ENCODE data around the gene KCNT1. TPM values are rescaled to one million over a fixed set of nuclear protein-coding genes. Genes with fewer than 3 reads are reported as not detected.

KCNT1 gene
- total RNA-seq, 3 donors from 2014 or later = not detected

DNA sequence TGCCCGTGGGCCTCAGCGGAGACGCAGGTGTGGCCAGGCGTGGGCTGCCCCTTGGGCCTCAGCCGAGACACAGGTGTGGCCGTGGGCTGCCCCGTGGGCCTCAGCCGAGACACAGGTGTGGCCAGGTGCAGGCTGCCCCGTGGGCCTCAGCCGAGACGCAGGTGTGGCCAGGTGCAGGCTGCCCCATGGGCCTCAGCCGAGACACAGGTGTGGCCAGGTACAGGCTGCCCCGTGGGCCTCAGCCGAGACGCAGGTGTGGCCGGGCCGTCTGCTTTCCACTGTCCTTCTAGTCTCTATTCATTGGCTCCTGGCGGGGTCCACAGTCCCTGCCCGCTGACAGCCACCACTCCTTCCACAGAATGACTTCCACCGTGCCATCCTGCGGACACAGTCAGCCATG, 56.1 kb downstream of the KCNT1 start:
- TF ChIP-seq, protein P1, sequence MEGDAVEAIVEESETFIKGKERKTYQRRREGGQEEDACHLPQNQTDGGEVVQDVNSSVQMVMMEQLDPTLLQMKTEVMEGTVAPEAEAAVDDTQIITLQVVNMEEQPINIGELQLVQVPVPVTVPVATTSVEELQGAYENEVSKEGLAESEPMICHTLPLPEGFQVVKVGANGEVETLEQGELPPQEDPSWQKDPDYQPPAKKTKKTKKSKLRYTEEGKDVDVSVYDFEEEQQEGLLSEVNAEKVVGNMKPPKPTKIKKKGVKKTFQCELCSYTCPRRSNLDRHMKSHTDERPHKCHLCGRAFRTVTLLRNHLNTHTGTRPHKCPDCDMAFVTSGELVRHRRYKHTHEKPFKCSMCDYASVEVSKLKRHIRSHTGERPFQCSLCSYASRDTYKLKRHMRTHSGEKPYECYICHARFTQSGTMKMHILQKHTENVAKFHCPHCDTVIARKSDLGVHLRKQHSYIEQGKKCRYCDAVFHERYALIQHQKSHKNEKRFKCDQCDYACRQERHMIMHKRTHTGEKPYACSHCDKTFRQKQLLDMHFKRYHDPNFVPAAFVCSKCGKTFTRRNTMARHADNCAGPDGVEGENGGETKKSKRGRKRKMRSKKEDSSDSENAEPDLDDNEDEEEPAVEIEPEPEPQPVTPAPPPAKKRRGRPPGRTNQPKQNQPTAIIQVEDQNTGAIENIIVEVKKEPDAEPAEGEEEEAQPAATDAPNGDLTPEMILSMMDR (IDR thresholded peaks at IDR 0.05) = no peak
- TF ChIP-seq POLR2A (IDR thresholded peaks at IDR 0.05) (no peak), POLR2AphosphoS5 (IDR thresholded peaks at IDR 0.05) (no peak)
- intact Hi-C loops (cut with DNase I; ENCODE audit: low total_unique reads) = no loop called here
- H3K36me3 ChIP-seq = no peaks in the 10 kb centered on the region
- peaks cover 0 to 24% of the 10 kb centered on the region in 2 donors for H3K27me3 ChIP-seq
- H3K4me1 ChIP-seq = no peaks in the 10 kb centered on the region
- H3K9me3 ChIP-seq = peaks cover 0 to 4% of the 10 kb centered on the region in 2 donors
- DNase-seq (ENCODE audit: low spot score in 2 of 2) = no peak
- H3K27ac ChIP-seq = no peak overlapping the region
- H3K4me3 ChIP-seq = no peak overlapping the region

DNA sequence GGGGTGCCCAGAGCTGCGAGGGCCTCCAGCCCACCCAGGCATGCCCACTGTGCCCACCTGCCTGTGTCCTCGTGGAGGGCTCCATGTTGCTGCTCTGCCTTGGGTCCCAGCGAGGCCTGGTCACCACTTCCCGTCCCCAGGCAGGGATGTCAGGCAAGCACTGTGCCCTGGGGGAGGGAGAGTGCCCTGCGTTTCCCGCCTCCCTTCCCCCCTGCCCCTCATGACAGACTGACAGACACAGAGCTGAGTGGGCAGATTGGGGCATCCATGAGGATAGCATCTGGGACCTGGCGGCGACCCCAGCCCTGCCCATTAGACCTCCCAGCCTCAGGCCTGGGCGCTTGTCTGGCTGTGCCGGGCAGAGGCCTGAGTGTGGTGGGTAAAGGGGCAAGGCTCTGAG, 56.9 kb downstream of the KCNT1 start:
- no peaks in the 10 kb centered on the region for H3K36me3 ChIP-seq
- intact Hi-C loops (cut with DNase I; ENCODE audit: low total_unique reads) = no loop called here
- peaks cover 0 to 29% of the 10 kb centered on the region in 2 donors for H3K27me3 ChIP-seq
- no peak for DNase-seq (ENCODE audit: low spot score in 2 of 2)
- no peaks in the 10 kb centered on the region for H3K4me1 ChIP-seq
- H3K4me3 ChIP-seq = no peak overlapping the region
- TF ChIP-seq, protein P1 (IDR thresholded peaks at IDR 0.05) = no peak
- TF ChIP-seq POLR2AphosphoS5 (IDR thresholded peaks at IDR 0.05) (no peak), POLR2A (IDR thresholded peaks at IDR 0.05) (no peak)
- peaks cover 0 to 4% of the 10 kb centered on the region in 2 donors for H3K9me3 ChIP-seq
- H3K27ac ChIP-seq = no peak overlapping the region

DNA sequence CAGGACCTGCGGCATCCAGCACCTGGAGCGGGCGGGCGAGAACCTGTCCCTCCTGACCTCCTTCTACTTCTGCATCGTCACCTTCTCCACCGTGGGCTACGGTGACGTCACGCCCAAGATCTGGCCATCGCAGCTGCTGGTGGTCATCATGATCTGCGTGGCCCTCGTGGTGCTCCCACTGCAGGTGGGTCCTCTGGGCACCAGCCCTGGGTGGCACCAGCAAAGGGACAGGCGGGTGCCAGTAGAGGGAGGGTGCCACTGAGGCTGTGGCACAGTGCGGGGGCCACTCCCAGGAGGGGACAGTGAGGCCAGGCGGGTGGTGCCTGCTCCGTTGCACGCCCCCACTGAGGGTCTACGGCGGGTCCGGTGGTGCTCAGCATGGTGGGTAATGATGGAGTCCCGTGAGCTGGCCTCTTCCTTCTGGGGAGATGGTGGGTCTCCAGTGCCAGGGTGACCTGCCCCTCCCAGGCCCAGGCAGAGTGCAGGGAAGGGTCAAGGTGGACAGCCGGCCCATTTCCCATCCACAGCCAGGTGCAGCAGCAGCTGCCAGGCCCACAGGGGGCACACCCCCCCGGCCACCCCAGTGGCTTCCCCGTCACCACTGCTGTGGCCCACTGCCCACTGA, 57.8 kb downstream of the KCNT1 start:
- peaks cover 0 to 4% of the 10 kb centered on the region in 2 donors for H3K9me3 ChIP-seq
- no peaks in the 10 kb centered on the region for H3K36me3 ChIP-seq
- H3K4me3 ChIP-seq = no peak overlapping the region
- DNase-seq (ENCODE audit: low spot score in 2 of 2) = no peak
- TF ChIP-seq POLR2AphosphoS5 (IDR thresholded peaks at IDR 0.05) (no peak), POLR2A (IDR thresholded peaks at IDR 0.05) (no peak)
- TF ChIP-seq, protein P1 (IDR thresholded peaks at IDR 0.05) = no peak
- peaks cover 0 to 26% of the 10 kb centered on the region in 2 donors for H3K27me3 ChIP-seq
- H3K27ac ChIP-seq = no peak overlapping the region
- no peaks in the 10 kb centered on the region for H3K4me1 ChIP-seq
- intact Hi-C loops (cut with DNase I; ENCODE audit: low total_unique reads) = no loop called here

DNA sequence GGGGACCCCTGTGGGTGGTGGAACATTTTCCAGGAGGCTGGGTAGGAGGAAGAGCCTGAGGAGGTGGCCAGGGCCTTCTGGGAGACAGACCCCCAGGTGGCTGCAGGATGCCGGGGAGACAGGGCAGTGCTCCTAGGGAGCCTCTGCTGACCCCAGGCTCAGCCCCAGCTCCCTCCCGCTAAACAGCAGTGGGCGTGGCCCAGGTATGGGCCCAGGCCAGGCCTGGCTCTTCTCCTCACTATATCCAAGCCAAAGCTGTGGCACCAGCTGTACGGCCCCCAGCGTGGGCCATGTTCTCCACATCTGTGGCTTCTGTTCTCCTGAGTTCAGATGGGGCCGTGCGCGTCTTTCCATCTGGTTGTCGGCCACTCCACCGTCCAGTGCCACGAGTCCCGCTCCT, 58.5 kb downstream of the KCNT1 start:
- peaks cover 5 to 7% of the 10 kb centered on the region in 2 donors for H3K9me3 ChIP-seq
- TF ChIP-seq, protein P1 (IDR thresholded peaks at IDR 0.05) = no peak
- TF ChIP-seq POLR2AphosphoS5 (IDR thresholded peaks at IDR 0.05) = no peak
- TF ChIP-seq POLR2A (IDR thresholded peaks at IDR 0.05) = no peak
- intact Hi-C loops (cut with DNase I; ENCODE audit: low total_unique reads) = no loop called here
- H3K27me3 ChIP-seq = peaks cover 0 to 23% of the 10 kb centered on the region in 2 donors
- no peaks in the 10 kb centered on the region for H3K4me1 ChIP-seq
- no peaks in the 10 kb centered on the region for H3K36me3 ChIP-seq
- no peak overlapping the region for H3K4me3 ChIP-seq
- H3K27ac ChIP-seq = no peak overlapping the region
- DNase-seq (ENCODE audit: low spot score in 2 of 2) = no peak

DNA sequence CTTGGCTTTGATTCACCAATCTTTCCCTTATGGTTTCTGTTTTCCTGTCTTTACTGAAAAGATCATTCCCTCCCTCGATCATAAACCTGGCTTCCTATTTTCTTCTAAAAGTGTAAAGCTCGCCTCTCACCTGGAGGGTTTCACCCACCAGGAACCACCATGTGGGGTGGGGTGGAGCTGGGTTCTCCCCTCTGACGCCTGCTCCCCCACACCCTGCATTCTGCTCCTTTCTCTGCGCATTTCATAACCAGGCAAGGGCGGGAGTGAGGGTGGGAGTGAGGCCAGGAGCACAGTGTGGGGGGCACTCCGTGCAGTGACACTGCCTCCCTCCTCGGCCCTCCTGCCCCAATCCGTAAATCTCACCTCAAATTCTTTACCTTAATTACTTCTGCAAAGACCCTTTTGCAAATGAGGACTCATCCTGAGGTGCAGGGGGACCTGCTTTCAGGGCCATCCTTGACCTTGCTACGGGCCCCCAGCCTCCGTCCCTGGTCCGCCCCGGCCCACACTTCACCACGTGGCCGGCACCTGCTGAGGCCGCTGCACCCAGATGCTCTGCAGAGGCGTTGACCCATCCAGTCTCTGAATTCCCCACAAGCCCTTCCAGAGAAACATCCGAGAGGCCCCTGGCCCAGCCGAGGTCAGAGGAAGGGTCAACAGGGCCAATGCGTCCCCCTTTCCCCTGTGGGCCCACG, 59.3 kb downstream of the KCNT1 start:
- Histone ChIP-seq H3K27me3 (peaks cover 0 to 23% of the 10 kb centered on the region in 2 donors), H3K9me3 (peaks cover 14 to 15% of the 10 kb centered on the region in 2 donors), H3K4me3 (no peak overlapping the region), H3K36me3 (no peaks in the 10 kb centered on the region), H3K27ac (no peak overlapping the region), H3K4me1 (no peaks in the 10 kb centered on the region)
- DNase-seq (ENCODE audit: low spot score in 2 of 2) = no peak
- no peak for TF ChIP-seq POLR2AphosphoS5 (IDR thresholded peaks at IDR 0.05)
- no peak for TF ChIP-seq POLR2A (IDR thresholded peaks at IDR 0.05)
- TF ChIP-seq, protein P1 (IDR thresholded peaks at IDR 0.05) = no peak
- intact Hi-C loops (cut with DNase I; ENCODE audit: low total_unique reads) = no loop called here

Measured in breast epithelium (tissue), 4 donors.